ENCODE data around the gene ACTRT2. TPM values are rescaled to one million over a fixed set of nuclear protein-coding genes. Genes with fewer than 3 reads are reported as not detected.
A peak's percentile ranks its signal among the peaks of the same experiment; 100 is the strongest.

Gene ACTRT2
- total and polyA plus RNA-seq, 9 donors: not detected

GRCh38 chr1:3068564-3069431 lies 47.5 kb downstream of the ACTRT2 start, which contains the start of gene PRDM16:
Gene PRDM16 (plus strand): TSS chr1:3069203. CDS start chr1:3069260, 57 bp downstream.
- WGBS (ENCODE audit: insufficient coverage): under 1% methylated on average over 106 of the region's 106 CpGs
- Histone ChIP-seq H3K4me1 (ENCODE audit: control insufficient read depth, insufficient read depth, low read length) (peaks cover 20% of the 10 kb centered on the region), H3K27ac (ENCODE audit: low read length) (no peak within 1 kb of the TSS)

DNA sequence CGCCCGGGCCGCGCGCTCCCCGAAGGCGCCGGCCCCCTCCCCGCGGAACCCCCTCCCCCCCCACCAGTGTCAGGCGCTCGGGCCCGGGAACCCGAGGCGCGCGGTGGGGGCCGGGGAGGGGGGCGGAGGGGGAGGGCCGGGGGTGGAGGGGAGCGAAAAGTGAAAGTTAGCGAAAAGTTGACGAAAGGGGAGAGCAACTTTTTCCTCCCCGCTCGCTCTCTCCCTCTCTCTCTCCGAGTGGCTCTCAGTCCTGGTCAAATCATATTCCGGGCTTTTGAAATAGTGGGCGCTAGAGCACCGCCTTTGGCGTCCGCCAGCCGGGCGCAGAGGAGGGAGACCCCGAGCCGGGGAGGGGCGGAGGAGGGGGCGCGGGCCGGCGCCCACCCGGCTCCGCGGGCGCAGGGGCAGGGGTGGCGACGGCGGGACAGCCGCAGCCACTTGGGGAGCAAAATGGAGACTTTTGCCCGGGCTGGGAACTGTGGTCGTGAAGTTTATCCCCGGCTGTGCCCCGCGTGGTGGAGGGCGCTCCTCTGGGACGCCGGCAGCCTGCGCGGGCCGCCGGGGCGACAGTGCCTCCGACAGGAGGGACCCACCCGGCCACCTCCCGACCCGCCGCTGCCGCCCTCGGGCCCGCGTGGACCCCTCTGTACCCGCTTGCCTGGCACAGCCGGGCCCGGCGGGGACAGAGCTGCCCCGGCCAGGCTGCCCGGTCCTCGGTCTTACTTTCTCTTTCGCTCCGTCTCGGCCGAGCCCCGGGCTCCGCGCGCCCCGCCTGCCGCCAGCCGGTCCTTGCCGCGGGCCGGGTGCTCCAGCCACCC lies 48.4 kb downstream of the ACTRT2 start:
- Histone ChIP-seq H3K27ac (ENCODE audit: low read length) (no peak overlapping the region), H3K9me3 (replicated peaks; ENCODE audit: control insufficient read depth, low read depth, low read length) (no peaks in the 10 kb centered on the region), H3K4me3 (ENCODE audit: low read length) (peak overlapping the region; percentile 37), H3K36me3 (ENCODE audit: control insufficient read depth, insufficient read depth, low read length) (no peaks in the 10 kb centered on the region), H3K27me3 (ENCODE audit: control insufficient read depth, insufficient read depth, low read length) (peaks cover 83% of the 10 kb centered on the region), H3K4me1 (ENCODE audit: control insufficient read depth, insufficient read depth, low read length) (peaks cover 18% of the 10 kb centered on the region)
- DNase-seq: peak; percentile 82
- 0% methylated on average over 64 of the region's 91 CpGs for WGBS (ENCODE audit: insufficient coverage)

More at GRCh38 chr1:3068564-3069431, 47.5 kb downstream of the ACTRT2 start, which contains the start of gene PRDM16:
- Histone ChIP-seq H3K4me3 (ENCODE audit: low read length) (peak within 1 kb of the TSS; percentile 37), H3K9me3 (replicated peaks; ENCODE audit: control insufficient read depth, low read depth, low read length) (no peaks in the 10 kb centered on the region), H3K27me3 (ENCODE audit: control insufficient read depth, insufficient read depth, low read length) (peaks cover 83% of the 10 kb centered on the region), H3K36me3 (ENCODE audit: control insufficient read depth, insufficient read depth, low read length) (no peaks in the 10 kb centered on the region)
- DNase-seq: peak; percentile 63

DNA sequence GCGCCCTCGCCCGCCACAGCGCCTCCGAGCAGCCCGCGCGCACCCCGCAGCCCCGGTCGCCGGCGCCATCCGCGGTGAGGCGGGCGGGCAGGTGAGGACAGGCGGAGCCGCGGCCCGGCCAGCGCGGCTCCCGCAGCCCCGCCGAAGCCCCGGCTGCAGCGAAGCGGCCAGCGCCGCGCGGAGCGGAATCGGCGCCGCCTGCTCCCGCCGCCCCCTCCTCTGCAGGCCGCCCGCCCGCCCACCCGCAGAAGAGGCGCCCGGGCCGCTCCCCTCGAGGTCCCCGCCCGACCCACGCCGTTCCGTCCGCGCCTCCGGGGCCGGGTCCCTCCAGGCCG lies 49.0 kb downstream of the ACTRT2 start:
- 0% methylated on average over 53 of the region's 57 CpGs for WGBS (ENCODE audit: insufficient coverage)
- Histone ChIP-seq H3K27ac (ENCODE audit: low read length) (no peak overlapping the region), H3K4me1 (ENCODE audit: control insufficient read depth, insufficient read depth, low read length) (peaks cover 18% of the 10 kb centered on the region), H3K4me3 (ENCODE audit: low read length) (no peak overlapping the region), H3K27me3 (ENCODE audit: control insufficient read depth, insufficient read depth, low read length) (peaks cover 80% of the 10 kb centered on the region), H3K36me3 (ENCODE audit: control insufficient read depth, insufficient read depth, low read length) (no peaks in the 10 kb centered on the region), H3K9me3 (replicated peaks; ENCODE audit: control insufficient read depth, low read depth, low read length) (no peaks in the 10 kb centered on the region)
- no peak for DNase-seq

GRCh38 chr1:3070644-3071564 lies 49.6 kb downstream of the ACTRT2 start:
- Histone ChIP-seq H3K4me1 (ENCODE audit: control insufficient read depth, insufficient read depth, low read length) (peaks cover 18% of the 10 kb centered on the region), H3K27ac (ENCODE audit: low read length) (no peak overlapping the region), H3K36me3 (ENCODE audit: control insufficient read depth, insufficient read depth, low read length) (no peaks in the 10 kb centered on the region), H3K27me3 (ENCODE audit: control insufficient read depth, insufficient read depth, low read length) (peaks cover 79% of the 10 kb centered on the region), H3K9me3 (replicated peaks; ENCODE audit: control insufficient read depth, low read depth, low read length) (no peaks in the 10 kb centered on the region), H3K4me3 (ENCODE audit: low read length) (no peak overlapping the region)
- WGBS (ENCODE audit: insufficient coverage): 9% methylated on average over 96 of the region's 97 CpGs
- DNase-seq: no peak

DNA sequence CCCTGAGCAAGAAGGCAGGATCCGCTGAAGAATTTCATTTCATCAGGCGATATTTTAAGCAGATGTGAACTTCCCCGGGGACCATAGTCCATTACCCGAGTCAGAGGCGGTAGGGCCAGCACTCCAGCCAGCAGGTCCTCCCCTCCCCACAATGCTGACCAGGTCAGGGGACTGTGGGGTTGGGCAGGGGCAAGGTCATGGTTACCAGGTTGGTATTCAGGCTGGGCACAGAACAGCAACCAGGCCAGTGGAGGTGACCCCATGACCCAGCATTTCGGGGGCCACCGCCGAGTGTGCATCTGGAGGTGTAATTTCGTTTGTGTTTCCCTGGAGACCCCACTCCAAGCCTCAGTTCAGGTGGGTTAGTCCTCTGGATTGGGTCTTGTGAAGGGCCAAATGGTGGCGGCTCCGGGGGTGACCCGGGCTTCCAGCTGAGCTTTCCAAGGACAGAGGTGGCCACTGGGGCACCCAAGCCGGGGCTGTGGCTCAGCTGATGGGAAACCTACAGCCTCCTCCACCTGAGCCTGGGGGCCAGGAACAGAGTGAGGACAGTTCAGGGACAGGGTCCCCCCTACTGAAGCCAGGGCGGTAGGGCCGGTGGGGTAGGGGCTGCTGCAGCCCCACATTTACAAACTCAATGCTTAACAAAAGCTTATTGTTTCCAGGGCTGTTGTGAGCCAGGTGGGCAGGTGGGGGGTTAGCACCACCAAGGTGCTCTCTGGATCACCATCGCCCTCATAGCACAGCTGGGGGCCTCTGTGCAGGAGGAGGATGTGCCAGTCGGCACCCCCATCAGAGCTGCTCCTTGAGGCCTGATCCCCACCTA lies 50.5 kb downstream of the ACTRT2 start:
- no peaks in the 10 kb centered on the region for H3K9me3 ChIP-seq (replicated peaks; ENCODE audit: control insufficient read depth, low read depth, low read length)
- peaks cover 18% of the 10 kb centered on the region for H3K4me1 ChIP-seq (ENCODE audit: control insufficient read depth, insufficient read depth, low read length)
- H3K4me3 ChIP-seq (ENCODE audit: low read length): no peak overlapping the region
- DNase-seq: no peak
- peaks cover 79% of the 10 kb centered on the region for H3K27me3 ChIP-seq (ENCODE audit: control insufficient read depth, insufficient read depth, low read length)
- H3K27ac ChIP-seq (ENCODE audit: low read length): no peak overlapping the region
- 44% methylated on average over 9 of the region's 17 CpGs for WGBS (ENCODE audit: insufficient coverage)
- no peaks in the 10 kb centered on the region for H3K36me3 ChIP-seq (ENCODE audit: control insufficient read depth, insufficient read depth, low read length)

Other genes starting within 250 kb of the ACTRT2 start
- 0.22 TPM for gene TTC34, start 219.8 kb upstream of the ACTRT2 start, total RNA-seq
- under 1 TPM; 0.07 to 0.50 (median 0.21) TPM for gene TTC34, start 219.8 kb upstream of the ACTRT2 start, polyA plus RNA-seq (ENCODE audit: insufficient read depth in 1 of 8, insufficient read length in 8 of 8, low replicate concordance in 1 of 8)
- gene PRDM16, start 47.7 kb downstream of the ACTRT2 start, total RNA-seq: 0.66 TPM
- 1 to 10 TPM in 4 of 8 donors, under 1 TPM in 4; 0.43 to 1.9 (median 0.99) TPM for gene PRDM16, start 47.7 kb downstream of the ACTRT2 start, polyA plus RNA-seq (ENCODE audit: insufficient read depth in 1 of 8, insufficient read length in 8 of 8, low replicate concordance in 1 of 8)

All from muscle of leg (tissue), 11 donors.